ENCODE measurements around the gene FAM131C. TPM values are rescaled to one million over a fixed set of nuclear protein-coding genes. Genes with fewer than 3 reads are reported as not detected.
"Not testable (repeated sequence)": the region's sequence is repeated elsewhere in the genome, so short reads cannot be mapped to it uniquely, and the experiment has no call there.

The FAM131C gene
- total and polyA plus RNA-seq, 8 donors: 0.31 to 13.5 (median 1.7) TPM

GRCh38 chr1:16043521-16043920 lies 29.9 kb downstream of the FAM131C start, which contains the start of gene CLCNKB:
CLCNKB (plus strand) TSS chr1:16043782; CDS start chr1:16044493, 711 bp downstream.
- Histone ChIP-seq H3K4me1 (peaks cover 0 to 8% (median 4%) of the 10 kb centered on the region in 3 donors), H3K4me3 (no peak within 1 kb of the TSS), H3K27me3 (no peaks in the 10 kb centered on the region), H3K27ac (peak within 1 kb of the TSS in 2 of 4 donors; percentile 12 to 28), H3K36me3 (no peaks in the 10 kb centered on the region), H3K9me3 (no peaks in the 10 kb centered on the region)
- 19 to 23% methylated on average over 7 of the region's 7 CpGs for WGBS, 2 donors
- DNase-seq (peak in 5 of 6 donors; percentile 66 to 89 (median 80)), FAIRE-seq (no peak), ATAC-seq (peak; percentile 66 to 91 (median 87))
- intact Hi-C loops (cut with DNase I): loop anchor here in 1 of 3 donors (10.0 kb wide), 1 partner anchor 239 kb away; the partner anchor contains the start of gene UQCRHL
- TF ChIP-seq CTCF (IDR thresholded peaks at IDR 0.05): no peak

DNA sequence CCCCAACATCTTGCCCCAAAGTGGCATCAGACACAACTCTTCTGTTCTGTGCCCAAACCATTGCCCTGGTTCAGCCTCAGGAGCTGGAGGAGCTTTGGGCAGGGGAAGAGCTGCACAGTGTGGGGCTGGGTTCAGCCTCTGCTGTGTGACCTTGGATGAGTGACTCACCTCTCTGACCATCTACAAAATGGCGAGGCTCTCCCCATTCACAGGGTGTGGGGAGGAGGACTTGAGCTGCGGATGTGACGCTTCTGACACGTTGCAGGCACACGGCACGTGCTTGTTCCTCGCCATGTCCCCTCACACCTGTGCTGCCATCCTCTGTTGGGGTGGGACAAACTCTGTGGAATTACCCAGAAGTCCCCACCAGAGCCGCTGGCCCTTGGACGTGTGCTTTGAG lies 30.8 kb downstream of the FAM131C start:
- not testable (repeated sequence) for H3K36me3 ChIP-seq, H3K27ac ChIP-seq, H3K27me3 ChIP-seq, FAIRE-seq, DNase-seq, H3K4me1 ChIP-seq, H3K4me3 ChIP-seq, H3K9me3 ChIP-seq
- intact Hi-C loops (cut with DNase I): loop anchor here in 1 of 3 donors (10.0 kb wide), 1 partner anchor 238 kb away; the partner anchor contains the start of gene UQCRHL
- 79 to 82% methylated on average over 9 of the region's 9 CpGs for WGBS, 2 donors
- peak; percentile 10 to 48 (median 26) for ATAC-seq

DNA sequence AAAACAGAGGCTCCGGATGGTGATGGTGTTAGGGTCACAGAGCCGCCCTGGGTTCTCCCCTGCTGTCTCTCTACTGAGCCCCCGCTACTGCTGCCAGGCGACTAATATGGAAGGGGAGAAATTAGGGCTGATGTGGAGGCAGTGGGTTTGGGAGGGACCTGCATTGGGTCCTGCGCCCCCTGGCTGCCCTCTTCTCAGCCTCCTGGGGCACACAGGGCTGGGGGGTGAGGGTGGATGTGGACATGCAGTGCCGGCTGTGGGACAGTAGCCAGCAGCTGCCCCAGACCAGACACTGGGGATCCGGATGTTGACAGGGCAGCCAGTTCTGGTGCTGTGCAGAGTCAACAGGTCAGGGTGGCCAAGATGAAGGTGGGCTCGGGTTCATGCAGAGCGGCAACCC lies 31.4 kb downstream of the FAM131C start:
- Histone ChIP-seq H3K27me3 (no peaks in the 10 kb centered on the region), H3K27ac (no peak overlapping the region), H3K4me3 (no peak overlapping the region), H3K4me1 (peaks cover 0 to 8% (median 4%) of the 10 kb centered on the region in 3 donors), H3K9me3 (no peaks in the 10 kb centered on the region), H3K36me3 (no peaks in the 10 kb centered on the region)
- DNase-seq (peak in 1 of 6 donors; percentile 42), ATAC-seq (no peak), FAIRE-seq (no peak)
- WGBS, 2 donors: 84 to 91% methylated on average over 9 of the region's 9 CpGs
- intact Hi-C loops (cut with DNase I): loop anchor here in 1 of 3 donors (10.0 kb wide), 1 partner anchor 237 kb away; the partner anchor contains the start of gene UQCRHL
- no peak for TF ChIP-seq CTCF (IDR thresholded peaks at IDR 0.05)

- no peak overlapping the region for H3K4me3 ChIP-seq
- intact Hi-C loops (cut with DNase I): loop anchor here in 1 of 3 donors (10.0 kb wide), 1 partner anchor 236 kb away; the partner anchor contains the start of gene UQCRHL
- ATAC-seq: no peak
- H3K27ac ChIP-seq: no peak overlapping the region
- H3K9me3 ChIP-seq: no peaks in the 10 kb centered on the region
- H3K27me3 ChIP-seq: no peaks in the 10 kb centered on the region
- 66 to 87% methylated on average over 8 of the region's 8 CpGs for WGBS, 2 donors
- no peak for TF ChIP-seq CTCF (IDR thresholded peaks at IDR 0.05)
- H3K36me3 ChIP-seq: no peaks in the 10 kb centered on the region
- DNase-seq: peak in 1 of 6 donors; percentile 49
- no peak for FAIRE-seq
- H3K4me1 ChIP-seq: peaks cover 0 to 8% (median 4%) of the 10 kb centered on the region in 3 donors
Observed at GRCh38 chr1:16041200-16041599, 32.3 kb downstream of the FAM131C start.

- H3K36me3 ChIP-seq, H3K27ac ChIP-seq, H3K27me3 ChIP-seq, H3K9me3 ChIP-seq, ATAC-seq, H3K4me3 ChIP-seq, FAIRE-seq, H3K4me1 ChIP-seq: not testable (repeated sequence)
- DNase-seq: peak in 1 of 6 donors; percentile 57
- intact Hi-C loops (cut with DNase I): loop anchor here in 1 of 3 donors (10.0 kb wide), 1 partner anchor 235 kb away; the partner anchor contains the start of gene UQCRHL
- WGBS, 2 donors: 67 to 75% methylated on average over 7 to 8 of the region's 8 CpGs
Observed at GRCh38 chr1:16039871-16040270, 33.6 kb downstream of the FAM131C start.

GRCh38 chr1:16038620-16038912 lies 34.9 kb downstream of the FAM131C start:
- H3K4me1 ChIP-seq: peaks cover 0 to 4% (median 0%) of the 10 kb centered on the region in 3 donors
- no peak overlapping the region for H3K27ac ChIP-seq
- H3K36me3 ChIP-seq: no peaks in the 10 kb centered on the region
- DNase-seq (peak in 1 of 6 donors; percentile 37), FAIRE-seq (no peak), ATAC-seq (no peak)
- no peaks in the 10 kb centered on the region for H3K9me3 ChIP-seq
- no peak overlapping the region for H3K4me3 ChIP-seq
- intact Hi-C loops (cut with DNase I): no loop called here
- no peaks in the 10 kb centered on the region for H3K27me3 ChIP-seq
- WGBS, 2 donors: 68 to 77% methylated on average over 4 of the region's 4 CpGs
- TF ChIP-seq CTCF (IDR thresholded peaks at IDR 0.05): no peak

DNA sequence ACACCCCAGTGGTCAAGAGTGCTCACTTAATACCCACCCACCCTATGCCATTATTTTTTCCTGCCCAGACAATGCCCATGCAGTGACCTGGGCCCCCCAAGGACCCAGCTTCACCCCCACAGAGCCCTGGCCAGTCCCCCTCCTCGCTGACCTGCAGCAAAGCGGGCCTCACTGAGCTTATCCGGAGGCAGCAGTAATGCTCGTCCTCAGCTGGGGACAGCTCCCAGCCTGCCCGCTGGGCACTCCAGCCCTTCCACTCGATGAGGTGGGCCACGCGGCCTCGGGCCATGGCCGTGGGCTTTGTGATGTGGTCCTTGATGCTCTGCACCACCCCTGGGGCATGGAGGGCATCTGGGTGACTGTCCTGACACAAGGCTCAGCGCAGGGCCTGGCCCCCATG lies 37.0 kb downstream of the FAM131C start:
- DNase-seq: peak in 1 of 6 donors; percentile 62
- 76 to 85% methylated on average over 10 of the region's 11 CpGs for WGBS, 2 donors
- intact Hi-C loops (cut with DNase I); ATAC-seq; H3K27ac ChIP-seq; H3K36me3 ChIP-seq; FAIRE-seq; H3K4me1 ChIP-seq; H3K27me3 ChIP-seq; H3K9me3 ChIP-seq; H3K4me3 ChIP-seq: not testable (repeated sequence)

GRCh38 chr1:16033103-16033632 lies 40.3 kb downstream of the FAM131C start:
- DNase-seq; H3K27ac ChIP-seq; H3K4me3 ChIP-seq; H3K9me3 ChIP-seq; ATAC-seq; H3K27me3 ChIP-seq; H3K36me3 ChIP-seq; intact Hi-C loops (cut with DNase I); FAIRE-seq; H3K4me1 ChIP-seq: not testable (repeated sequence)
- 52 to 58% methylated on average over 7 of the region's 7 CpGs for WGBS, 2 donors
